ENCODE measurements around the gene PLCL2.
A peak's percentile ranks its signal among the peaks of the same experiment; 100 is the strongest.

PLCL2 gene

GRCh38 chr3:16896820-16897219 lies 12.1 kb downstream of the PLCL2 start:
- DNase-seq, result no peak

GRCh38 chr3:16897254-16897926 lies 12.6 kb downstream of the PLCL2 start:
- peak; percentile 50 for DNase-seq

DNA sequence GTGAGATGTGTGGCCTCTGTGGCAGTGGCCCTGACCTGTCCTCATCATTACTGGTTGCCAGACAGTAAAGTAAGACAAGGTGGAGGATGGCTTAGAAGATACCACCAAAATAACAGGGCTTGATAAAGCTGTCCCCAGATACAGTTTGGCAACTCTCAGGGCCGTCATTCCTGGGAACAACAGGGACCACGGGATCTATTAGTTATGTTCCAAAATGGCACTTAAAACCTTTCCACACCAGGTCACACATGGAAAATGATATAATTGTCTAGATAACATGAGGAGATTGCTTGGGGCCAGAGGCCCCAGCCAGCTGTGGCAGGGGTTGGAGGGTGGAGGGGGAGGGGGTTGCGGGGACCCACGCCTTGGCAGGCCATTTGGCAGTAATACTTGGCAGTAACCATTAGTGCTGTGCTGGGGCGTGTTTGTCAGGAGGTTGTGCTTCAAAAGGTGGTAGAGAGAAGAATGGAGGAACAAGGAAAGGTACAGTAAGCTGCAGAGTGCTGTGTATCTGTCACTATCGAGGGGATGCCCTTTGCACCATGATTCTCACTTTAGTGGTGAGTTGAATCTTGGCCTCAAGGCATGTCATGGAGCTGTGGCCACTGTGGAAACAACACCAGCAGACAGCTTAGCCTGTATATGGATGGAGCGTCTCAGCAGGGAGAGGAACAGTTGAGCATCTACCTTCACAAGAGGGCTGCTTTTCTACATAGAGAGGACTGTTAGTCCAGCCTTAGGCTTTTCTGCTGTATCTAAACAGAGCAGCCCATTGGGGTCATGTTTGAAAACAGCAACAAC lies 14.0 kb downstream of the PLCL2 start:
- no peak for DNase-seq

DNA sequence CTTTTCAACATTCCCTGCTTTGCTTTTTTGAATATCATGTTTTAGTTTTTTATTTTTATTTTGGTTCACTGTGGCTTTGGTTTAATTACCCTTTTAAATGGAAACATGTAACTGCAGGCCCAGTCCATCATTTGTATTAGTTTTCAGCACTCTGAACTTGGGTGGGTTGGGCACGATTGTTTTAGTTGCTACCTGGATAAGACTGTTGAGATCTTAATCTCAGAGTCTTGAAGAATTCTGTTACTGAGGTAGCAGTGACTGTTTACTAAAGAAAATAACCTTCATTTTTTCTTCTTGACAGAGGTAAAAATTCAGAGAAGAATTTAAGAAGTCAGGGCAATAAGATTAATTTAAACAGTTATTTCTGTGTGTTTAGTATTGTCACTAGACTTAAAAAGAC lies 15.2 kb downstream of the PLCL2 start:
- DNase-seq, result no peak

GRCh38 chr3:16900779-16901440 lies 16.2 kb downstream of the PLCL2 start:
- DNase-seq, result no peak

DNA sequence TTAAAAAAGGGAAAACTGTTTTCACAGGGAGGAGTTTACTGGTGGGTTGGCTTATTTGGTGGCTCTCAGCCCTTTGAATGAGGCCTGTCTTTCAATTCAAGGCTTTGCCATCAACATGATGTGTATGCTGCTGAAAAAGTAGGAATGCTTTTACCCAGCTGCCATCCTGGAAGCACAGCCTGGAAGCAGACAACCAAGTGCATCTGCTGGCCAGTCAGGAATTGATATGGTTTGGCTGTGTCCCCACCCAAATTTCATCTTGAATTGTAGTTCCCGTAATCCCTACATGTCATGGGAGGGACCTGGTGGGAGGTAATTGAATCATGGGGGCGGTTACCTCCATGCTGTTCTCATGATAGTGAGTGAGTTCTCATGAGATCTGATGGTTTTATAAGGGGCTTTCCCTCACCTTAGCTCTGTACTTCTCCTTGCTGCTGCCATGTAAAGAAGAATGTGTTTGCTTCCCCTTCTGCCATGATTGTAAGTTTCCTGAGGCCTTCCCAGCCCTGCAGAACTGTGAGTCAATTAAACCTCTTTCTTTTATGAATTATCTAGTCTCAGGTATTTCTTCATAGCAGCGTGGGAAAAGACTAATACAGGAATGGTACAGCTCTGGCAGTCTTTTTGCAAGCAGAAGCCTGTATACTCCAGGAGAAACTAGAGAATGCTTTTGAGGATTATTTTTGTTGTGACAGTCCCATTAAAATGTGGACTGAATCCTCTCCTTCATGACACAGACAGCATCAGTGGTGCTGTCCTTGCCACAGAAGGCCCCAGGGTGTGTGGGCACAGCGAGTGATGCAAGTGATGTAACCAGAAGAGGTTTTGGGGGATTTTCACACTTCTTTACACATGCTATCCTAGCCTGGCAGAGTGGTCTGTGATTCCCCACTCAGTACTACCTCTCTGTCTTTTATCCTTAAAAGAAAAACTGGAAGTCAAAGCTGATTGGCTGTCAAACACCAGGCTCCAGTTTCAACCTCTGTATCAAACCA lies 20.0 kb downstream of the PLCL2 start:
- DNase-seq, result no peak

DNA sequence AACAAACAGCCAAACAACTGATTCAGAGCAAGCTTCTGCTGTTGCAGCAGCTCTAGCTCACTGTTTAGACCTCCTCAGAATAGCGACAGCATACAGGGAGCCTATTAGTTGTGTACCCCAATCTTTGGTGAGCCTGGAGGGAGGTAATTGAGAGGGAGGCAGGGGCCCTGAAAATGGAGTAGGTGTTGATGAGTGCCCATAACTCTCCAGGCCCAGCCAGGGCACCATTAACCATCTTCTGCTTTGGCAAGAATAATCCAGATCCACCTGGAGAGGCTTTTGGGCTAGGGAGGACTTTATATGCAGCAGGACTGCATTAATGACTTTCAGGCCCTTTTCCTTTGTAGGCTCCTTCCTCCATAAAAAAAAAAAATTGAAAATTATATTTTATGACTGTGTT lies 20.9 kb downstream of the PLCL2 start:
- DNase-seq, result no peak

DNA sequence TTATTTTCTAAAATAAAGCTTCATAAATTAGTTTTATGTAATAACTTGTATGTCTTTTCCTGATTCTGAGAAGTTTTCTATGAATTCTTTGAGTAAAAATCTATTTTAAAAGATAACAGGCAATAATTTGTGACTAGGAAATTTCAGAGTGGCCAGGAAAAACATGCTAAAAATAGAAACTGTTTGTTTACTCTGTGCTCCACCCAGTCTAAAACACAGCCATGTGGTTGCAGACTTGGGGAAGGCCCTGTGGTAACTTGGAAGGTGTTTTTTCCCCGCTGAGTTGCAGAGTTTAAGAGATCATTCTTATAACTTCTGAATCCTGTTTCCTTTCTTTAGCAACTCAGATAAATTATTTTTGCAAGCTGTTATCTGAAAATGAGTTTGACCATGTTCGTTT lies 21.9 kb downstream of the PLCL2 start:
- no peak for DNase-seq

DNA sequence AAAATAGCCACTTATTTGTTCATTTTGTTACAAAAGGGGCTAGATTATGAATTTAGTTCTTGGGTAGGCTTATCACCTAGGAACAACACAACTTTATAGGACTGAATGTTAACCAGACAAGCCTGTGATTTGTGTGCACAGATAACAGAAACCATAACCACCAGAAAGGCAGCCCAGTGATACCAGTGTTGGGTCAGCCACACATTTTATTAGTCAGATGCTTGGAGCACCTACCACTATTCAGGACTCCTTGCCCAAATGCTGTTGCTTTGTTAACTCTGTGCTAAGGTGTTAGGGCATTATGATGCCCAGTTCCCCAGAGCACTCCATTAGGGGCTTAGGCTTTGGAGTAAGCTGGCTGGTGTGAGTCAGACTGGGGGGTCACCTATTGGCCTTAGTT lies 22.5 kb downstream of the PLCL2 start:
- no peak for DNase-seq

GRCh38 chr3:16908016-16908807 lies 23.5 kb downstream of the PLCL2 start:
- DNase-seq, result no peak

DNA sequence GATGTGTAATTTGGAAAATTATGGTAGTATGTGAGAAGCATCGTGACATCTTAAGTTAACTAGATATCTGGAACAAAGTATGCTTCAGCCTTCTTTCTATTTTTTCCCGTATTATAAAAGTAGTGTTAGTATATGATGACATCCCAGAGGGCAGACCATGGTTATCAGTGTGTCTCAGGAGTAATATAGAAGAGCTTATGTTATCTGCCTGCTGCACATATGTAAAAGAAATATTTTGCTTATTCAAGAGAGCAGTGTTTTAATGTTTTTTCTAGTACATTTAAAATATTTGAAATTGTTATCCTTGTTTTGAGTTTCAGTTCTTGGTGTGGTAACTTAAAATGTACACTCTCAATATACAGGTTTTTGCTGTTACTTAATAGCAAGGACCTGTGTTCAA lies 24.1 kb downstream of the PLCL2 start:
- DNase-seq, result no peak

DNA sequence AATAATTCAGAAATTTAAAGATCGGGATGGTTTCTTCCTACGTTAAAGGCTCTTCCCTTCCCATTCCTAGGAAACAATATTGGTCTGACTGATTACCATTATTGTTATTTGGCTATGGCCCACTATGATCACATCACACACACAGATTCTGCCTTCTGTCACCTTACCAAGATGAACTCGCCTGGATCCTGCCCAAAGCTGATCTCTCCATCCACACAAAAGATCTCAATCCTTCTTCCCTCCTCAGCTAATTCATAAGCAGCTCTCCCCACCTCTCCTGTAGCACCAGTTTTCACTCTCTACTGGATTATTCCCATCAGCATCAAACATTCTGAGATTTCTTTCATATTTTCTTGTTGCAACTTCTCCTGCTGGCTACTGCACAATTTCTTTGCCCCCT lies 25.0 kb downstream of the PLCL2 start:
- no peak for DNase-seq

DNA sequence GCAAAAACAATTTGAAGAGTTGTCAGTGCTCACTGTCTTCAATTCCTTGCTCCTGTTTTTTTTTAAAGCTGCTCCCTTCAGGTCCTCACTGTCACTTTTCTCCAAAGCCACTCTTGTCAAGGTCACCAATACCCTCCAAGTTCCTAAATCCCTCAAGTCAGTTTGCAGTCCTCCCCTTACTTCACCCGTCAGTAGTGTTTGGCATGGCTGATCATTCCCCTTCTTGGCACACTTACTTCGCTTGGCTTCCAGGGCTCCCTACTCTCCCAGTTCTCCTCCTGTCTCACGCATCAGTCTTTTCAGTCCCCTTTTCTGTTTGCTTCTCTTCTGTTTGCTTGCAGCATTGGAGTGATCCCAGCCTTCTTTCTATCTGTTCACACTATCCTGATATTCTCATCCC lies 25.5 kb downstream of the PLCL2 start:
- DNase-seq, result no peak

DNA sequence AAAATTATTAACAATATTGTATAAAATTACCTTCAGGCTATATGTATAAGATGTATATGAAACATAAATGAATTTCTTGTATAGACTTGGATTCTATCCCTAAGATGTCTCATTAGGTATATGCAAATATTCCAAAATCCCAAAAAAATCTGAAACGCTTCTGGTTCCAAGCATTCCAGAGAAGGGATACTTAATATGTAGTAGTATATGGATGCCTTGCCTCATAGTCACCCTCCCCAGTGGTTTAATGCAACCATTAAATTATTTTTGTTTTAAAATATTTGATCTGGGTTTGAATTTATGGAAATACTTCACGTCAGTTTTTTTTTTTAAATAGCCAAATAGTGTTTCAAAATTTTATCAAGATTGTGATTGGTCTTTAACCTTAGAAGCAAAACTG lies 27.2 kb downstream of the PLCL2 start:
- DNase-seq, result no peak

- no peak for DNase-seq
These were observed 27.9 kb downstream of the PLCL2 start for GRCh38 chr3:16912400-16913263.

- no peak for DNase-seq
These were observed 28.5 kb downstream of the PLCL2 start for GRCh38 chr3:16913264-16913580.

DNA sequence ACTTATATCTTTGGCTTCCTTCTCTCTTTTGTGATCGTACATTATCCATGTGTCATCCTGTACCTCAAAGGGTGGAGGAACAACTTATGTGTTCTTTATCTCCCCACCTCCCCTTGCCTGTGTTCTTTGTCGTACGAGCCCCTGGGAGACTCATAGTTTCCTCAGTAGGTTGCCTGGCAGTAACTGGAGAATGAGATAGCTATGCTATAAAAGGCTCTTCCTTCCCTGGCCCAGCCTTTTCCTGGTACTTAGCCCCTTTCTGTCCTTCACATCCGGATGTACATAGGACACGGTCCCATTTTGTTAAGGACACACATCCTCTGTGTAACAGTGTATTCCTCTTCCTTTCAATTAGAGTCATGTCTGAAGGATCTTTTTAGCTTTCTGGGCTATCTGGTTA lies 32.1 kb downstream of the PLCL2 start:
- no peak for DNase-seq

DNA sequence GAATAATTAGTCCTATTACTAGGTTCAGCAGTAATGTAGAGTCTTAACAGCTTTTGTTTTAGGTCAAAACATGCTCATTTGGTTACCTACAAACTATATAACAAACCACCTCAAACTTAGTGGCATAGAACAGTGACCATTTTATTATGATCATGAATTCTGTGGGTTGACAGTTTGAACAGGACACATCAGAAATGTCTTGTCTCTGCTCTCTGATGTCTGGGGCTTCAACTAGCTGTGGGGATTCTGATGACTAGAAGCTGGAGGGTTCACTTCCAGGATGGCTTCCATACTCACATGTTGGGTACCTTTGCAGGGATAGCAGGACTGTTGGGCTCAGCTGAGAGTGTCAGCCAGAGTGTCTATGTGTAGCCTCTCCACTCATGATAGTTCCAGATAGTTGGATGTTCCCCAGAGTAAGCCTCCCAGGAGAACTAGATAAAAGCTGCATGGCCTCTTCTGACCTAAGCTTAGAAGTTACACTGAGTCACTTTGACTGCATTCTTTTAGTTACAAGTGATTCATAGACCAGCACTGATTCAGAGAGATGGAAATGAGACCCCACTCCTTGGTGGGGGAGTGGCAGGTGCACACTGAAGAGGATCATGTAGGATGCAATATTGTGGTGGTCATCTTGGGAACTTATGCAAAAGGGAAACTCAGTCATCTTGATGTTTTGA lies 32.6 kb downstream of the PLCL2 start:
- no peak for DNase-seq

DNA sequence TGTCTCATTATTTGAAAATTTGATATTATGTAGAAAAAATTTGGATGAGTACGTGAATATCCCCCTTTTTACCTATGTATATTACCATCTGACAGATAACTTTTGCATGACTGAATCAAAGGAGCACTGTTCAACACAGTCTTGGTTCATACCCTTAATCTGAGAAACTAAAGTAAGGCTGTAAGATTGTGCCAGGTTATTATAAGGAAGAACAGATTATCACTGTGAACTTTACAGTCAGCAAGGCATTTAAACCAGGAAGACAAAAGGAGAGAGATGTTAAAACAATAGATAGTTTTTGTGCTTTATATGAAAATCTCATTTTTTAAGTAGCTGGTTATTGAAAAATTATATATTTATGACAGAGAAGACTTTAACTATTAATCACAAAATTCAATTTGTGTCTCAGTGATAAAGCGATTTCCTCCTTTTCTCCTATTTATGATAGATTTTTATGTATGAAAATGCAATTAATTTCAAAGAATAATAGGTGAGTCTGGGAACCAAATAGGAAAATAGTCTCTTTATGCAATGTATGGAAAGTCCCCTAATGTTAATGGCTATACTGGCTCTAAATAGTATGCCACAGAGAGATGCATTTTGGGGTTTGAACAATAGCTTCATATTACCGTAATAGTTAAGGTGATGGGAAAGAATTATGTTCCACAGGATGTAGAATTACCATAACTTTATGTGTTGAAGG lies 33.4 kb downstream of the PLCL2 start:
- DNase-seq, result no peak

- DNase-seq, result no peak
These were observed 33.9 kb downstream of the PLCL2 start for GRCh38 chr3:16918683-16919025.

Data from activated gamma-delta T cell treated with Interleukin-2 at 50 U/mL for 16 hours (primary cell).